Retinal pigment epithelial cell (primary cell): ENCODE measurements around the gene CAB39L.

Experiments used
- DNase-seq: peaks from one replicate; pipeline ENCODE4 v3.0.0-alpha.2; 2010; ENCODE audit warnings: low read depth
- H3K4me3 ChIP-seq: 2 replicates; pipeline ENCODE4 v1.5.1; 2011; ENCODE audit warnings: mild to moderate bottlenecking, low read length, control low read depth, moderate library complexity
- CTCF ChIP-seq: conservative IDR thresholded peaks from 2 replicates; pipeline ENCODE4 v1.5.1; 2011; ENCODE audit warnings: low read depth, low read length, control low read depth, inconsistent platforms

Gene CAB39L

DNA sequence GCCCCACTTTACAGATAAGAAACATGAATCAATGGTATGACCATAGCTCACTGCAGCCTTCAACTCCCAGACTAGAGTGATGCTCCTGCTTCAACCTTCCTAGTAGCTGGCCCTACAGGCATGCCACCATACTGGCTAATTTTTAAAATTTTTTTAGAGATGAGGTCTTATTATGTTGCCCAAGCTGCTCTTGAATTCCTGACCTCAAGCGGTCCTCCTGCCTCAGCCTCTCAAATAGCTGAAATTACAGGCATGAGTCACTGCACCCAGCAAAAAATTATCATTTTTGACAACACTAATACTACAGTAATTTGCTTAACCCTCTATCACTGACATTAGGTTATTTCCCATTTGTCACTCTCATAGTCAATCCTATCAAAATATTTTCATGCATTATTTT, 14.7 kb downstream of the CAB39L start:
- no peak overlapping the region for H3K4me3 ChIP-seq

GRCh38 chr13:49428041-49428763, 15.7 kb downstream of the CAB39L start:
- no peak overlapping the region for H3K4me3 ChIP-seq
- no peak for TF ChIP-seq CTCF
- DNase-seq: no peak

More for the DNA sequence above, 14.7 kb downstream of the CAB39L start:
- TF ChIP-seq CTCF: no peak
- DNase-seq: no peak

- H3K4me3 ChIP-seq: no peak overlapping the region
- no peak for TF ChIP-seq CTCF
- DNase-seq: no peak
Measured at GRCh38 chr13:49424011-49424560, 19.8 kb downstream of the CAB39L start.

GRCh38 chr13:49421391-49421790, 22.5 kb downstream of the CAB39L start:
- no peak overlapping the region for H3K4me3 ChIP-seq
- TF ChIP-seq CTCF: no peak
- no peak for DNase-seq

- H3K4me3 ChIP-seq: no peak overlapping the region
- no peak for TF ChIP-seq CTCF
- no peak for DNase-seq
Measured at GRCh38 chr13:49419276-49419675, 24.6 kb downstream of the CAB39L start.

GRCh38 chr13:49418206-49418605, 25.7 kb downstream of the CAB39L start:
- no peak for TF ChIP-seq CTCF
- DNase-seq: no peak
- no peak overlapping the region for H3K4me3 ChIP-seq

DNA sequence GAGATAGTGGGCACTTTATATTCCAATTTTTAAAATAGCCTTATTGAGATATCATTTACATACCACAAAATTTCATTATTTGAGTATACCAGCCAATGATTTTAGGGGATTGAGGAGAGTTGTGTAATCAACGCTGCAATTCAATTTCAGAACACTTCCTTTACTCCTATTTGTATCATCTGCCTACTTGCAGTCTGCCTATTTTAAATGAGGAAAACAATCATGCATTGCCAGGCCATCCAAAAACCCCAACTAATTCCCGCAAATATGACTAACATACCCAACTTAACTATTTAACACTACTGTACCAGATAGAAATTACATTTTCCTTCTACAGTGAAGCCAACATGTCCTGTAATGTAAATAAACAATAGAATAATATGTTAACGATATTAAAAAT, 26.7 kb downstream of the CAB39L start:
- no peak for TF ChIP-seq CTCF
- no peak for DNase-seq
- no peak overlapping the region for H3K4me3 ChIP-seq
